PC-9 (cell line): ENCODE results near the gene COASY. TPM values are rescaled to one million over a fixed set of nuclear protein-coding genes. Genes with fewer than 3 reads are reported as not detected.
"Not testable (repeated sequence)": the region's sequence is repeated elsewhere in the genome, so short reads cannot be mapped to it uniquely, and the experiment has no call there.

Experiments
- BruUV-seq: library from RNA; stranded (reverse); fragments of 400-500 nt; replicated peaks from 2 replicates; lab custom pipeline; 2021; lab: Mats Ljungman, UMichigan
- CTCF ChIA-PET: fragments of 300-600 bp; sonication (Branson Sonifier 250); formaldehyde crosslinking; loops from one replicate; lab custom pipeline; 2022; ENCODE audit warnings: antibody characterized with exemption; lab: Charles Lee
- POLR2A ChIA-PET: fragments of 300-600 bp; sonication (Branson Sonifier 250); formaldehyde crosslinking; loops from one replicate; lab custom pipeline; 2022; ENCODE audit warnings: antibody characterized with exemption; ENCODE audit not compliant: unreplicated experiment; lab: Charles Lee
- DNase-seq, 2 experiments: peaks; one replicate each; pipeline versions ENCODE4 v3.0.0 to v3.0.0-alpha.2; 2015 to 2022; ENCODE audit warnings: mixed read lengths in 1 of 2
- H2AFZ ChIP-seq: fragments of 200-600 bp; sonication (generic); 2 replicates; pipeline ENCODE4 v1.8.1; 2017; ENCODE audit warnings: antibody characterized with exemption
- H3F3A ChIP-seq: fragments of 200-600 bp; sonication (generic); 2 replicates; pipeline ENCODE4 v1.8.1; 2017; ENCODE audit warnings: antibody characterized with exemption, mild to moderate bottlenecking, low read depth; ENCODE audit not compliant: insufficient read depth
- H3K27ac ChIP-seq: fragments of 200-600 bp; sonication (generic); 2 replicates; pipeline ENCODE4 v1.6.1; 2016; ENCODE audit warnings: mixed run types
- H3K27me3 ChIP-seq: fragments of 200-600 bp; sonication (generic); 2 replicates; pipeline ENCODE4 v1.6.1; 2016; ENCODE audit warnings: low read depth, mixed run types; ENCODE audit not compliant: insufficient read depth
- H3K36me3 ChIP-seq: fragments of 200-600 bp; sonication (generic); 2 replicates; pipeline ENCODE4 v1.6.1; 2016; ENCODE audit warnings: low read depth, mixed run types
- H3K4me1 ChIP-seq: fragments of 200-600 bp; sonication (generic); replicated peaks from 2 replicates; pipeline ENCODE4 v1.6.1; 2016; ENCODE audit warnings: mixed run types; ENCODE audit not compliant: insufficient read depth
- H3K4me2 ChIP-seq: fragments of 200-600 bp; sonication (generic); 2 replicates; pipeline ENCODE4 v1.6.1; 2017; ENCODE audit warnings: mixed run types
- H3K4me3 ChIP-seq: fragments of 200-600 bp; sonication (generic); 2 replicates; pipeline ENCODE4 v1.6.1; 2016; ENCODE audit warnings: mixed run types
- H3K79me2 ChIP-seq: fragments of 200-600 bp; sonication (generic); 2 replicates; pipeline ENCODE4 v1.6.1; 2017; ENCODE audit warnings: low read depth, mixed run types
- H3K9me2 ChIP-seq: fragments of 200-600 bp; sonication (generic); 2 replicates; pipeline ENCODE4 v1.8.1; 2017; ENCODE audit warnings: mild to moderate bottlenecking; ENCODE audit not compliant: insufficient read depth
- H3K9me3 ChIP-seq: fragments of 200-600 bp; sonication (generic); 2 replicates; pipeline ENCODE4 v1.8.1; 2016; ENCODE audit warnings: low read depth; ENCODE audit not compliant: insufficient read depth
- H4K20me1 ChIP-seq: fragments of 200-600 bp; sonication (generic); 2 replicates; pipeline ENCODE4 v1.8.1; 2017; ENCODE audit not compliant: insufficient read depth
- EZH2 ChIP-seq: fragments of 200-600 bp; sonication (generic); IDR thresholded peaks from 2 replicates; pipeline ENCODE4 v1.8.0; 2017; ENCODE audit warnings: antibody characterized with exemption, low read depth
- intact Hi-C: fragments of 100-400 bp; cut with micrococcal nuclease; formaldehyde crosslinking; loops from one replicate; pipeline ENCODE4 v1.10.0; 2022; ENCODE audit not compliant: unreplicated experiment
- total RNA-seq: library from RNA; stranded (reverse); gene quantifications from 2 replicates; pipeline ENCODE4 v1.2.3, GENCODE V29; 2021
- TF ChIP-seq, protein P1 (sequence below): fragments of 200-600 bp; sonication (generic); conservative IDR thresholded peaks from 2 replicates; pipeline ENCODE4 v1.6.1; 2017; ENCODE audit warnings: mixed run types, antibody characterized with exemption, mild to moderate bottlenecking, moderate library complexity

The COASY gene
- total RNA-seq, 1 experiment from 2014 or later: 152 TPM

- H2AFZ ChIP-seq, H3K9me2 ChIP-seq, H3K36me3 ChIP-seq, intact Hi-C loops, H4K20me1 ChIP-seq, DNase-seq, H3K9me3 ChIP-seq, BruUV-seq, H3K27ac ChIP-seq, H3K27me3 ChIP-seq, CTCF ChIA-PET, H3K4me1 ChIP-seq: not testable (repeated sequence)
- TF ChIP-seq, protein P1, sequence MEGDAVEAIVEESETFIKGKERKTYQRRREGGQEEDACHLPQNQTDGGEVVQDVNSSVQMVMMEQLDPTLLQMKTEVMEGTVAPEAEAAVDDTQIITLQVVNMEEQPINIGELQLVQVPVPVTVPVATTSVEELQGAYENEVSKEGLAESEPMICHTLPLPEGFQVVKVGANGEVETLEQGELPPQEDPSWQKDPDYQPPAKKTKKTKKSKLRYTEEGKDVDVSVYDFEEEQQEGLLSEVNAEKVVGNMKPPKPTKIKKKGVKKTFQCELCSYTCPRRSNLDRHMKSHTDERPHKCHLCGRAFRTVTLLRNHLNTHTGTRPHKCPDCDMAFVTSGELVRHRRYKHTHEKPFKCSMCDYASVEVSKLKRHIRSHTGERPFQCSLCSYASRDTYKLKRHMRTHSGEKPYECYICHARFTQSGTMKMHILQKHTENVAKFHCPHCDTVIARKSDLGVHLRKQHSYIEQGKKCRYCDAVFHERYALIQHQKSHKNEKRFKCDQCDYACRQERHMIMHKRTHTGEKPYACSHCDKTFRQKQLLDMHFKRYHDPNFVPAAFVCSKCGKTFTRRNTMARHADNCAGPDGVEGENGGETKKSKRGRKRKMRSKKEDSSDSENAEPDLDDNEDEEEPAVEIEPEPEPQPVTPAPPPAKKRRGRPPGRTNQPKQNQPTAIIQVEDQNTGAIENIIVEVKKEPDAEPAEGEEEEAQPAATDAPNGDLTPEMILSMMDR: 0 out of 2 replicates have a peak, but pooled peaks have one; percentile 20
- H3K79me2 ChIP-seq: peaks cover 24% of the 10 kb centered on the region
- peaks cover 20% of the 10 kb centered on the region; the same call in 1 of the 2 replicates for H3F3A ChIP-seq
- POLR2A ChIA-PET: interaction anchor here (0.7 kb wide), 1 partner anchor 152 kb away, joined by 5 read pairs; no protein-coding TSS in a partner anchor
- H3K4me2 ChIP-seq: peak overlapping the region; percentile 98; the same call in 1 of the 2 replicates
- H3K4me3 ChIP-seq: peak overlapping the region; percentile 99; the same call in 1 of the 2 replicates
These were observed 5.9 kb upstream of the COASY start for GRCh38 chr17:42555961-42556617.

DNA sequence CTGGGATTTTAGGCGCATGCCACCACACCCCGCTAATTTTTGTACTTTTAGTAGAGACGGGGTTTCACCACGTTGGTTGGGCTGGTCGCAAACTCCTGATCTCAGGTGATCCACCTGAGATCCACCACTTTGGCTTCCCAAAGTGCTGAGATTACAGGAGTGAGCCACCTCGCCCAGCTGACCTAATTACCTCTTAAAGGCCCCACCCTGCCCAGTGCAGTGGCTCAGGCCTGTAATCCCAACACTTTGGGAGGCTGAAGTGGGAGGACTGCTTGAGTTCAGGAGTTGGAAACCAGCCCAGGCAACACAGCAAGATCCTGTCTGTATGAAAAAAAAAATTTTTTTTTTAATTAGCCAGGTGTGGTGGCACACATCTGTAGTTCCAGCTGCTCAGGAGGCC lies 2.9 kb upstream of the COASY start:
- Histone ChIP-seq H3K4me3 (no peak overlapping the region), H4K20me1 (no peaks in the 10 kb centered on the region), H3K9me2 (no peaks in the 10 kb centered on the region), H3K4me1 (peaks cover 16% of the 10 kb centered on the region), H3K9me3 (no peaks in the 10 kb centered on the region), H3K79me2 (peaks cover 42% of the 10 kb centered on the region), H3F3A (peaks cover 39% of the 10 kb centered on the region; the same call in 1 of the 2 replicates), H3K36me3 (no peaks in the 10 kb centered on the region), H2AFZ (no peak overlapping the region), H3K27me3 (no peaks in the 10 kb centered on the region), H3K27ac (no peak overlapping the region), H3K4me2 (no peak overlapping the region)
- TF ChIP-seq, protein P1: no peak
- no peak for TF ChIP-seq EZH2
- ChIA-PET CTCF (no interaction called here), POLR2A (no interaction called here)
- DNase-seq: no peak
- intact Hi-C loops: no loop called here
- no TSS peak for BruUV-seq

DNA sequence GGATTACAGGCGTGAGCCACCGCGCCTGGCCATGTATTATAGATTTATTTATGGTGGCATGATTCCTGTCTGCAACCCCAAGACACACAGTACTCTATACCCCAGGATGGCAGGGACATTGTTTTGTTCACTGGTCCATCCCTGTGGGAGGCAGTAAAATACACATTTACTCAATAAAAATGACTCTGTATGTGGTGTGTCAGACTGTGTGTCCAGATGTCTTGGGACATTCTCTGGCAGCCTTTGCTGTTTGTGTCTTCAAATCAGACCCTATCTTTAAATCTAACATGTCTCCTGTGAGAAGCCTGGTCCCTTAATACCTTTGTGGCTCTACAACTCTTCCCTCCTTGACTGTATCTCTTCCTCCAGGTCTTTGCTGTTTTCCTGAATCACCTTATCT lies 1.7 kb upstream of the COASY start:
- Histone ChIP-seq H2AFZ (no peak overlapping the region), H3K4me2 (no peak overlapping the region), H3K36me3 (peaks cover 7% of the 10 kb centered on the region), H3K4me3 (no peak overlapping the region), H3K27ac (no peak overlapping the region), H3K9me2 (no peaks in the 10 kb centered on the region), H4K20me1 (no peaks in the 10 kb centered on the region), H3K27me3 (no peaks in the 10 kb centered on the region), H3K79me2 (peaks cover 44% of the 10 kb centered on the region), H3F3A (peaks cover 50% of the 10 kb centered on the region), H3K9me3 (no peaks in the 10 kb centered on the region), H3K4me1 (peaks cover 22% of the 10 kb centered on the region)
- no TSS peak for BruUV-seq
- ChIA-PET CTCF (interaction anchor here (0.6 kb wide), 1 partner anchor 30 kb away, joined by 6 read pairs; no protein-coding TSS in a partner anchor), POLR2A (interaction anchor here (0.7 kb wide), 1 partner anchor 581 kb away, joined by 3 read pairs; no protein-coding TSS in a partner anchor)
- DNase-seq: no peak
- intact Hi-C loops: no loop called here
- TF ChIP-seq EZH2: no peak
- TF ChIP-seq, protein P1: no peak
